HG03342 (cell line): ENCODE measurements around the gene PKN1.

Experiments
- ATAC-seq: cut with Tn5 transposase; IDR thresholded peaks from one replicate; pipeline ENCODE4 v1.9.1; 2021; ENCODE audit warnings: mild to moderate bottlenecking, moderate library complexity; ENCODE audit not compliant: unreplicated experiment

PKN1 gene

GRCh38 chr19:14405758-14406644 is 27.1 kb upstream of the PKN1 start:
- ATAC-seq, result peak; percentile 47

GRCh38 chr19:14406645-14407401 is 26.3 kb upstream of the PKN1 start:
- ATAC-seq, result no peak

GRCh38 chr19:14407605-14408484 is 25.3 kb upstream of the PKN1 start:
- no peak for ATAC-seq

- ATAC-seq, result no peak
Observed at GRCh38 chr19:14408491-14409145, 24.5 kb upstream of the PKN1 start.

DNA sequence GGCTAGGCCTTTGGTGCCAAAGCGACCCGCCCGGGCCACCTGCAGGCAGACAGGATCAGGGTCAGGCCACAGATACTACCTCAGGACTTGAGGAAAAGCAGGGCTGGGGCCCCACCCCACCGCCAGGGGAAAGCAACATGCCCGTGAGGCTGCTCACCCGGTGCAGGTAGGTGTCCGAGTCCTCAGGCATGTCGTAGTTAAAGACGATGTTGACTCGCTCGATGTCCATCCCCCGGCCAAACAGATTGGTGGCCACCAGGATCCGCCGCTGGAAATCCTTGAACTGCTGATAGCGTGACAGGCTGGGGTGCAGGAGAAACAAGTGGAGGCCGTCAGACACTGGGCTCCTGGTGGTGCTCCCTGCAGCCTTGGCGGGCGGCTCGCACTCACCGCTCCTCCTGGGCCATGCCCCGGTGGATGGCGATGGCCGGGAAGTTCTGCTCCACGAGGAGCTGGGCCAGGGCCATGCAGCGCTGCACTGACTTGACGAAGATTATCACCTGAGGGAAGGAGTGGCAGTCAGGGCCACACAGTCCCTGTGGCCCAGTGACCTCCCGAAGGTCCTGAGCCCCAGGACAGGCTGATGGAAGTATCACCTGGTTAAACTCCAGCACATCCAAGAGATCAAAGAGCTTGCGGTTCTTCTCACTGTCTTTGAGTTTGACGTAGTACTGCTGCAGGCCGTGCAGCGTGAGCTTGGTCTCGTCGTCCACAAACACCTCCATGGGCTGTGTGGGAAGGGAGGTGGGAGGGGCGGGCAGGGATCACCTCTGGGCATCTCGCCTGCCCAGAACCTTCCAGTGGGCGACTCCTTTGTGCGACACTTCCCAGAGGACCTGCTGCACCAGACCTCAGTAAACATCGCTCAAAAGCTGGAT is 23.7 kb upstream of the PKN1 start:
- no peak for ATAC-seq

- no peak for ATAC-seq
Observed at GRCh38 chr19:14410091-14411051, 22.7 kb upstream of the PKN1 start.

- ATAC-seq, result no peak
Observed at GRCh38 chr19:14411161-14411937, 21.8 kb upstream of the PKN1 start.

- ATAC-seq, result no peak
Observed at GRCh38 chr19:14411938-14412245, 21.2 kb upstream of the PKN1 start.

DNA sequence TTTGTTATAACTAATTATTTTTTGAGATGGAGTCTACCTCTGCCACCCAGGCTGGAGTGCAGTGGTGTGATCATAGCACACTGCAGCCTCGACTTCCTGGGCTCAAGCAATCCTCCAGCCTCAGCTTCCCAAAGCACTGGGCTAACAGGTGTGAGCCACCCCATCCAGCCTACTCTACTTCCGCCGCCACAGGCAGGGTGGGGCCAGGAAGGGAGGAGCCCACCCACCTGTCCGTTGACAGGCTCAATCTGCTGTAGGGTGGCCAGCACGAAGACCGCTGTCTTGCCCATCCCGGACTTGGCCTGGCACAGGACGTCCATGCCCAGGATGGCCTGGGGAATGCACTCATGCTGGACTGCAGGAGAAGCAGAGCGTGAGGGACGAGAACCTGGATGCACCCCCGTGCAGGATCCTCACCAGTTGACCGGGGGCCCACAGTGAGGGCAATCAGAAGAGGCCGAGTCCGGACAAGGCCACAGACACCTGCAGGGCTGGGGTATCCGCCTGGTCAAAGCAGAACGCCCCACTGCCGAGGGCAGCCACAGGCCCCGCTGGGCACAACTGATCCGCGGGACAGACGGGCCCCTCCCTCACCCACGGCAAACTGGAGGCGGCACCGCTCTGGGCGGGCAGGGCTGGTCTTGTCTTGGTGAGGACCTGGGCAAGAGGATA is 20.6 kb upstream of the PKN1 start:
- no peak for ATAC-seq

- no peak for ATAC-seq
Observed at GRCh38 chr19:14412996-14413692, 20.0 kb upstream of the PKN1 start.

DNA sequence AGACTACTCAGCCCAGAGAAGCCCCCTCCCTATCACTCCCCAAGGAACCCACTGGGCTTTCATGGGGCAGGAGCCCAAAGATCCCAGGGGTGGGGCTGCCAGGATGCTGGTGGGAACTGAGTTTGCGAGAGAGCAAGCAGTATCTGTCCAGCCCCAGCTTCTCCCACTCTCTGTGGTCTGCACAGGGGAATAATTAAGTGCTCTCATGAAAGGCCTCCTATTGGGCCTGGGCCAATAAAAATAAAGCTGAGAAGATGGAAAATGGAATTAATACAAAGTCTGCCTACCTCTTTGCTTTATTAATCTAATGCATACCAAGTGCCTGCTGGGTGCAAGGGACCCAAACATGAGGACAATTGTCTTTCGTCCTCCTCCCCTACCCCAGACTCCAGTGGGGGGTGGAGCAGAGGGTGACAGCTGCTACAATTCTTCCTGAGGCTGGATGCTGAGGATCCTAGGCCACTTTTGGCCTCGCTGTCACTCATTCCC is 19.4 kb upstream of the PKN1 start:
- ATAC-seq, result no peak

DNA sequence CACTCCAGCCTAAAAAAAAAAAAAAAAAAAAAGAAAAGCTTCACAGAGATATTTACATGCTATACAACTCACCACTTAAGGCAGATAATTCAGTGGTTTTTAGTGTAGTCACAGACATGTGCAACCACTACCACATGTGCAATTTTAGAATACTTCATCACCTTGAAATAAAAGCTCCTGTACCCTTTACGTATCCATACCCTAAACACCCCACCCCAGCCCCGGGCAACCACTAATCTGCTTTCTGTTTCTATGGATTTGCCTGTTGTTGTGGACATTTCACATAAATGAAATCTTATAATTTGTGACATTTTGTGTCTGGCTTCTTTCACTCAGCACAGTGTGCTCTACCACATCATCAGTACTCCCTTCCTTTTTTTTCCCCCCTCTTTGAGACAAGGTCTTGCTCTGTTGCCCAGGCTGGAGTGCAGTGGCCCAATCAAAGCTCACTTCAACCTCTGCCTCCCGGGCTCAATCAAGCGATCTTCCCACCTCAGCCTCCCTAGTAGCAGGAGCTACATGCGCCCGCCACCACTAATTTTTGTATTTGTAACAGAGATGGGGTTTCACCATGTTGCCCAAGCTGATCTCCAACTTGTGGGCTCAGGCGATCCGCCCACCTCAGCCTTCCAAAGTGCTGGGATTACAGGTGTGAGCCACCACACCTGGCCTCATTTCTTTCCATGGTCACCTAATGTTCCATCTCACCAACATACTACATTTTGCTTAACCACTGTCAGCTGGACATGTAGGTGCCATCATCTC is 18.0 kb upstream of the PKN1 start:
- ATAC-seq, result no peak

DNA sequence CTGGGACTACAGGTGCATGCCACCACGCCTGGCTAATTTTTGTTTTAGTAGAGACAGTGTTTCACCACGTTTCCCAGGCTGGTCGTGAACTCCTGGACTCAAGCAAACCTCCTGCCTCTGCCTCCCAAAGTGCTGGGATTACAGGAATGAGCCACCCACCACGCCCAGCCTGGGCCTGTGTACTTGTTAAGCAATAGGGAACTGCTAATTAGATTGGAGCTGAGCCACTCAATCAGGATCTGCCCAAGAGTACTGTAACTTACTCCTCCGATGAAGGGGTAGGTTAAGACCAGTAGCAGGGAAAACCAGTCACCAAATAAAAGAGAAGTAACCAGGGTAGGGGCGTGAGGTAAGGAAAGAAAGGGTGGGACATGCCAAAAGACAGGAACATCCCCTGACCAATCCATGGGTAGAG is 16.3 kb upstream of the PKN1 start:
- ATAC-seq, result no peak

- peak; percentile 36 for ATAC-seq
Observed at GRCh38 chr19:14418856-14419105, 14.3 kb upstream of the PKN1 start.

DNA sequence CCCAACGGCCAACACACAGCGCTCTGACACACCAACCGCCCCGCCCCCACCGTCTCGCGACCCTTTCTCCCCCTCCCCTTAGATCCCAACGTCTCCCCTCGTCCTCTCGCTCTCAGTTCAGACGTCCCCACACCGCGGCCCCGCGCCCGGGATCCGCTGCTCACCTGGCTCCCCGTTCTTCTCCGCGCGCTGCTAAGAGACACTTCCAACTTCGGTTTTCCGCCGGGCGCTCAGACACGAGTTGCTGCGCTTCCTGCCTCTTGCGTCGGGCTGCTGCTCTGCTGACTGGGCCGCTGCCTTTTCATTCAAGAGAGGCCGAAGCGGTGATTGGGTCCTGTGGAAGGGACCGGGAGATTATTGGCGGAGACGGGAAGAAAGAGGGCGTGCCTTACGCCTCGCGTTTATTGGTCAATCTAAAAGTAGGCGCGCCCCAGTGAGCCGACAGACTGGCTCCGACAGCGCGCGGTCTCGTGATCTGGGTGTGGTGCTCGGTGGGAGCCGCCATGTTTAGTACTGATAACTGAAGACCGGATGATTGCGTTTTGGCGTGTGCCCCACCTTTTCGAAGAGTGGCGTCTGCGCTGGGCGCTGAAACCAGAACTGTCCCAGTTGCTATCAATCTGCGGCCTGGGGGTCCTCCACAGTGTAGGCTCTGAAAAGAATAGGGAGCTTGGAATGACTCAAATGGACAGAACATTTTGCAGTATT is 13.8 kb upstream of the PKN1 start, which contains the start of gene DDX39A:
TSS of gene DDX39A (minus strand) at position 236 of the 708 bp plus-strand sequence. CDS start 6,121 bp downstream, outside the sequence.
- ATAC-seq, result peak; percentile 86
